RCC 7860 (cell line): ENCODE measurements around the gene SEC11C.

Experiments
- DNase-seq: peaks from one replicate; pipeline ENCODE4 v3.0.0-alpha.2; 2015; ENCODE audit warnings: low spot score
- FAIRE-seq: peaks from 2 replicates; lab custom pipeline; 2012; peaks lifted over from hg19 to GRCh38; lab: Jason Lieb, UNC

Gene SEC11C

DNA sequence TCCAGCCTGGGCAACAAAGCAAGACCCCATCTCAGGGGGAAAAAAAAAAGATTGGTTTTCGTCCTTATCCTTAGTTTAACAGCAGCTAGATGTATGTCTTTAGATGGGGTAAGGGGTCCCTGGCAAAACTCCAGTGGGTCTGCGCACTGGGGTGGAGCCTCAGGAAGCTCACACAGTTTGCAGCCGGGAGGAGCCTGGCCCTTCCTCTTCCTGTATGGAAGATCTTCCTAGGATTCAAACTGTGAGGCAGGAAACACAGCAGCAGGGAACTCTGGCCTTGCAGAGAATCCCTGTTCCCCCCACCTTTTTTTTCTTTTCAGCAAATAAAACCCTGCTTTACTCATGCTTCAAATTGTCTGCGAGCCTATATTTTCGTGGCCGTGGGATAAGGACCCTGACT is 67.8 kb downstream of the SEC11C start:
- FAIRE-seq (no peak), DNase-seq (no peak)
